Thoracic aorta (tissue), 2 donors: Measurements from ENCODE around the gene NDUFAF5. TPM values are rescaled to one million over a fixed set of nuclear protein-coding genes. Genes with fewer than 3 reads are reported as not detected.
A peak's percentile ranks its signal among the peaks of the same experiment; 100 is the strongest.

Source experiments
- ATAC-seq: fragments of 150-250 bp; one replicate; pipeline ENCODE4 v1.8.0; 2017; ENCODE audit warnings: low read depth; ENCODE audit not compliant: insufficient number of reproducible peaks, low FRiP score
- DNase-seq: peaks from one replicate; pipeline ENCODE4 v3.0.0-alpha.2; 2020; ENCODE audit warnings: low spot score
- H3K27ac ChIP-seq, 2 donors: fragments of 200-600 bp; sonication (generic); 1 replicate in 1 of 2; 2 replicates in 1 of 2; pipeline ENCODE4 v1.5.1; 2016; ENCODE audit warnings: mild to moderate bottlenecking in 2 of 2, moderate library complexity in 2 of 2
- H3K27me3 ChIP-seq: fragments of 200-600 bp; sonication (generic); replicated peaks from 2 replicates; pipeline ENCODE4 v1.6.0; 2016; ENCODE audit warnings: mild to moderate bottlenecking; ENCODE audit not compliant: insufficient read depth
- H3K36me3 ChIP-seq: fragments of 200-600 bp; sonication (generic); one replicate; pipeline ENCODE4 v1.5.1; 2016
- H3K4me1 ChIP-seq, 2 donors: fragments of 200-600 bp; sonication (generic); 1 replicate in 1 of 2; 2 replicates in 1 of 2; pipeline versions ENCODE4 v1.5.1 to v1.6.0; 2016; ENCODE audit warnings: low read depth in 2 of 2, mild to moderate bottlenecking in 1 of 2; ENCODE audit not compliant: control insufficient read depth in 1 of 2
- H3K4me3 ChIP-seq: fragments of 200-600 bp; sonication (generic); 2 replicates; pipeline ENCODE4 v1.5.1; 2016; ENCODE audit warnings: mild to moderate bottlenecking
- H3K9me3 ChIP-seq: fragments of 200-600 bp; sonication (generic); 2 replicates; pipeline ENCODE4 v1.5.1; 2016
- total RNA-seq, 2 donors: library from RNA; depleted of rRNA; stranded (reverse); fragments of >200 nt; gene quantifications; one replicate each; pipeline versions ENCODE4 v1.1.0 to v1.2.3, GENCODE V29; 2016
- TF ChIP-seq, protein P1 (sequence below): fragments of 200-600 bp; sonication (generic); IDR thresholded peaks from one replicate; pipeline ENCODE4 v1.5.1; 2019; ENCODE audit warnings: antibody characterized with exemption

The NDUFAF5 gene
- total RNA-seq, 2 donors from 2014 or later = 5.3 to 8.1 TPM

DNA sequence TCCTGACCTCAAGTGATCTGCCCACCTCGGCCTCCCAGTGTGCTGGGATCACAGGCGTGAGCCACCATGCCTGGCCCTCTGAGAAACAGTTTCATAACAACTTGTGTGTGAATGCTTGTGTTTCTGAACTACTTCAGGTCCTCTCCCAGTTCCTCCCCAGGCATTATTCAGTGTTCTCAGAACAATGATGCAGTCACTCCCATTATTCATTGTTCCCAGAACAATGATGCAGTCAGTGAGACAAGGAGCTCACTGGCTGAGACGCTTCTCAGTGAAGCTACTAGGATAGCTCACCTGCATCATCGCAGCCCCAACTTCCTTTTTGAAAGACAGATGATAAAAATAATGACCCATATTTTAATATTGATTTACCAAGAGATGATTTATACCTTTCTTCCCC, 71.5 kb downstream of the NDUFAF5 start:
- TF ChIP-seq, protein P1, sequence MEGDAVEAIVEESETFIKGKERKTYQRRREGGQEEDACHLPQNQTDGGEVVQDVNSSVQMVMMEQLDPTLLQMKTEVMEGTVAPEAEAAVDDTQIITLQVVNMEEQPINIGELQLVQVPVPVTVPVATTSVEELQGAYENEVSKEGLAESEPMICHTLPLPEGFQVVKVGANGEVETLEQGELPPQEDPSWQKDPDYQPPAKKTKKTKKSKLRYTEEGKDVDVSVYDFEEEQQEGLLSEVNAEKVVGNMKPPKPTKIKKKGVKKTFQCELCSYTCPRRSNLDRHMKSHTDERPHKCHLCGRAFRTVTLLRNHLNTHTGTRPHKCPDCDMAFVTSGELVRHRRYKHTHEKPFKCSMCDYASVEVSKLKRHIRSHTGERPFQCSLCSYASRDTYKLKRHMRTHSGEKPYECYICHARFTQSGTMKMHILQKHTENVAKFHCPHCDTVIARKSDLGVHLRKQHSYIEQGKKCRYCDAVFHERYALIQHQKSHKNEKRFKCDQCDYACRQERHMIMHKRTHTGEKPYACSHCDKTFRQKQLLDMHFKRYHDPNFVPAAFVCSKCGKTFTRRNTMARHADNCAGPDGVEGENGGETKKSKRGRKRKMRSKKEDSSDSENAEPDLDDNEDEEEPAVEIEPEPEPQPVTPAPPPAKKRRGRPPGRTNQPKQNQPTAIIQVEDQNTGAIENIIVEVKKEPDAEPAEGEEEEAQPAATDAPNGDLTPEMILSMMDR = no peak
- DNase-seq (no peak), ATAC-seq (no peak)
- H3K9me3 ChIP-seq = no peaks in the 10 kb centered on the region
- H3K27ac ChIP-seq = no peak overlapping the region
- no peak overlapping the region for H3K4me3 ChIP-seq
- H3K27me3 ChIP-seq = no peaks in the 10 kb centered on the region
- peaks cover 13 to 16% of the 10 kb centered on the region in 2 donors for H3K4me1 ChIP-seq
- H3K36me3 ChIP-seq = no peaks in the 10 kb centered on the region

DNA sequence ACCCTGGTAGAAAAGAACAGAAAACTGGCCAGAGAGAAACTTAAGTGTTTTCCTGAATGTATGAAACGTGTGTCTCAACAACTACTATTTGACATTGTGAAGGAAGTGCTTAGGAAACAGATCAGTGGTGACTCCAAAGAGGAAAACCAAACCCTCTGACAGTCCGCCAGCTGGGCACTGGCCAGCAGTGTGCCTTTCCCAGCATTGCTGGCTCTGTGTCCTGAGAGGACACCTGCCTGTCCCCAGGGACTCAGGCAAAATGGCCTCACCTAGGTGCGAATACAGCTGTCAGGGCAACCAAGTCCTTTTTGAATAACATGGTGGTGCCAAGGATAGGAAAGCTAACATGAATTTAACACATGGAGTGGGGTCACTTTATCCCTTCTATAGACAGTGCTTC, 72.5 kb downstream of the NDUFAF5 start:
- Histone ChIP-seq H3K4me3 (no peak overlapping the region), H3K9me3 (no peaks in the 10 kb centered on the region), H3K27me3 (no peaks in the 10 kb centered on the region), H3K27ac (no peak overlapping the region), H3K4me1 (peaks cover 4 to 8% of the 10 kb centered on the region in 2 donors), H3K36me3 (no peaks in the 10 kb centered on the region)
- no peak for ATAC-seq
- TF ChIP-seq, protein P1 = no peak
- DNase-seq = no peak

DNA sequence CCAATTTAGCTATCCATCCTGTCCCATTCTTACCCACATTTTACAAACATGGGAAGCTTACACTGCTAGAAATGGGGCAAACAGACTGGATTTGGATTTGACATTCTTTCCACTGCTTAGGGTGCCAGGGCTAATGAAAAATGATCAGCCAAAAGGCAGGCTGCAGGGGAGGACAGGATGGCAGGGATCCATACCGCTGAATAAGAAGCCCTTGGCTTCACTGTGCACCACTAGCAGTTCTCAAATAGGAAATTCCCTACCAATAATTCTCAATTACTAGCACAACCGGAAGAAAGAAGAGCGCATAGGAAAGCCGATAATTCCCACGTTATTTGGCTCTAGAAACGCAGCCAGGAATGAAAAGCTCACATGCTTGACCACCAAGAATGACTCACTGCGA, 73.1 kb downstream of the NDUFAF5 start:
- peaks cover 0 to 5% of the 10 kb centered on the region in 2 donors for H3K4me1 ChIP-seq
- no peaks in the 10 kb centered on the region for H3K36me3 ChIP-seq
- TF ChIP-seq, protein P1 = no peak
- no peak for ATAC-seq
- no peak overlapping the region for H3K4me3 ChIP-seq
- no peaks in the 10 kb centered on the region for H3K9me3 ChIP-seq
- no peak for DNase-seq
- H3K27me3 ChIP-seq = no peaks in the 10 kb centered on the region
- peak overlapping the region in 1 of 2 donors; percentile 13 for H3K27ac ChIP-seq

DNA sequence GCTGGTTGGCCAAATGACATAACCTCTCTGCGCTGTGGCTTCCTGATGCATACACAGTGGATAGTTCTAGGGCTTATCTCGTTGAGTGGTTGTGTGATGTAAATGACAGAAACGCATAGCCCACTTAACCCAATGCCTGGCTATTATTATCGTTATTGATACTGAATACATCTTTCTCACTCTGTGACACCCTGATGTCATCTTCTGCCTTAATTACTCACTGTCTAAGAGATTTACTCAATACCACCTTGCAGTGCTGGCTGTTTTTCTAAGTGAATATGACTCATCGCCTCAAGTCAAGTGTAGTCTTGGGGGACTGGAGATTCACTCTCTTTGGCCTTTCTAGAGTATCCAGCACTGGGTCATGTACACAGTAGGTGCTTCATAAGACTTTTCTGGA, 73.6 kb downstream of the NDUFAF5 start:
- TF ChIP-seq, protein P1 = no peak
- Histone ChIP-seq H3K4me3 (no peak overlapping the region), H3K4me1 (peaks cover 0 to 5% of the 10 kb centered on the region in 2 donors), H3K27ac (no peak overlapping the region), H3K36me3 (no peaks in the 10 kb centered on the region), H3K27me3 (no peaks in the 10 kb centered on the region), H3K9me3 (no peaks in the 10 kb centered on the region)
- DNase-seq (no peak), ATAC-seq (no peak)

DNA sequence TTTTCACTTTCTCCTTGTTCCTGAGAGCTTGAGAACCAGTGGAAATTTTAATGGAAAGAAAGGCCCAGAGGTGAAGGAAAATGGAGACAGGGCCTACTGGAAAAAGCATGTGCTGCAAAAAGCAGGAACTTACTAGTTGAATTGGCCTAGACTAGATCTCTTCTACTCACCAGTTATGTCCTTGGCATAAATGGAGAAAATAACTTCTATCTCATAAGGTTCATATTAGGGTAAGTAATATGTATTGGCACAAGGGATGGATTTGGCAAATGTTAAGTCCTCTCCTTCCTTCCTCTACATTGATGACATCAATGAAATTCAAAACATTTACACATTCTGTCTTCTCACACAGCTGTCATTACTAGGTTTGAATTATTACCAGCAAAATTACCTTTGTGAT, 74.0 kb downstream of the NDUFAF5 start:
- Histone ChIP-seq H3K36me3 (no peaks in the 10 kb centered on the region), H3K27ac (no peak overlapping the region), H3K9me3 (no peaks in the 10 kb centered on the region), H3K27me3 (no peaks in the 10 kb centered on the region), H3K4me1 (peaks cover 0 to 5% of the 10 kb centered on the region in 2 donors), H3K4me3 (no peak overlapping the region)
- no peak for DNase-seq
- no peak for ATAC-seq
- TF ChIP-seq, protein P1 = no peak
